Activated T-cell treated with anti-CD3 and anti-CD28 coated beads, Interleukin-2, amount 50 U/mL, for 4 hours (primary cell): ENCODE data around the gene PNMA6E. TPM values are rescaled to one million over a fixed set of nuclear protein-coding genes. Genes with fewer than 3 reads are reported as not detected.

ENCODE experiments used
- ATAC-seq, 2 donors: fragments of 200-7000 bp; cut with Tn5 transposase; one replicate each; pipeline ENCODE4 v1.10.0; 2021
- DNase-seq: peaks from one replicate; pipeline ENCODE4 v3.0.0-alpha.2; 2020
- H3K27me3 Mint-ChIP-seq: one replicate; pipeline ENCODE4 v1.8.0; 2021; ENCODE audit warnings: low read depth, mixed read lengths
- H3K36me3 Mint-ChIP-seq: one replicate; pipeline ENCODE4 v1.8.0; 2022; ENCODE audit warnings: mixed read lengths; ENCODE audit not compliant: insufficient read depth
- H3K4me1 Mint-ChIP-seq: one replicate; pipeline ENCODE4 v1.8.0; 2021; ENCODE audit warnings: low read depth, mixed read lengths
- H3K4me3 Mint-ChIP-seq: one replicate; pipeline ENCODE4 v1.8.0; 2021; ENCODE audit warnings: mild to moderate bottlenecking, moderate library complexity, mixed read lengths
- H3K9me3 Mint-ChIP-seq: one replicate; pipeline ENCODE4 v1.8.0; 2021; ENCODE audit warnings: mixed read lengths
- total RNA-seq, 3 donors: library from RNA; stranded (reverse); gene quantifications; one replicate each; pipeline ENCODE4 v1.2.1, GENCODE V29; 2021

The PNMA6E gene
- total RNA-seq, 3 donors from 2014 or later, result not detected

GRCh38 chrX:153375571-153375970, 25.6 kb downstream of the PNMA6E start:
- DNase-seq, result no peak
- Mint-ChIP-seq H3K9me3 (no peaks in the 10 kb centered on the region), H3K36me3 (no peaks in the 10 kb centered on the region), H3K4me3 (no peak overlapping the region), H3K27me3 (peaks cover 3% of the 10 kb centered on the region), H3K4me1 (peaks cover 1% of the 10 kb centered on the region)
- ATAC-seq, result no peak

GRCh38 chrX:153374426-153374825, 26.7 kb downstream of the PNMA6E start:
- H3K9me3 Mint-ChIP-seq, result no peaks in the 10 kb centered on the region
- ATAC-seq (no peak), DNase-seq (no peak)
- H3K36me3 Mint-ChIP-seq, result no peaks in the 10 kb centered on the region
- H3K4me1 Mint-ChIP-seq, result peaks cover 2% of the 10 kb centered on the region
- H3K4me3 Mint-ChIP-seq, result no peak overlapping the region
- peaks cover 3% of the 10 kb centered on the region for H3K27me3 Mint-ChIP-seq

- DNase-seq (no peak), ATAC-seq (no peak)
- H3K27me3 Mint-ChIP-seq, result peaks cover 3% of the 10 kb centered on the region
- H3K9me3 Mint-ChIP-seq, result no peaks in the 10 kb centered on the region
- H3K4me1 Mint-ChIP-seq, result peaks cover 2% of the 10 kb centered on the region
- no peak overlapping the region for H3K4me3 Mint-ChIP-seq
- no peaks in the 10 kb centered on the region for H3K36me3 Mint-ChIP-seq
Observed at GRCh38 chrX:153372949-153373348, 28.2 kb downstream of the PNMA6E start.

GRCh38 chrX:153371256-153371655, 29.9 kb downstream of the PNMA6E start:
- no peaks in the 10 kb centered on the region for H3K36me3 Mint-ChIP-seq
- no peak overlapping the region for H3K4me3 Mint-ChIP-seq
- H3K9me3 Mint-ChIP-seq, result no peaks in the 10 kb centered on the region
- ATAC-seq, result no peak
- H3K4me1 Mint-ChIP-seq, result peaks cover 2% of the 10 kb centered on the region
- DNase-seq, result no peak
- H3K27me3 Mint-ChIP-seq, result peaks cover 3% of the 10 kb centered on the region

- no peaks in the 10 kb centered on the region for H3K9me3 Mint-ChIP-seq
- H3K36me3 Mint-ChIP-seq, result no peaks in the 10 kb centered on the region
- peaks cover 2% of the 10 kb centered on the region for H3K4me1 Mint-ChIP-seq
- no peak for DNase-seq
- H3K4me3 Mint-ChIP-seq, result no peak overlapping the region
- no peak for ATAC-seq
- peaks cover 3% of the 10 kb centered on the region for H3K27me3 Mint-ChIP-seq
Observed at GRCh38 chrX:153370293-153371055, 30.7 kb downstream of the PNMA6E start.

GRCh38 chrX:153366878-153367538, 34.1 kb downstream of the PNMA6E start:
- Mint-ChIP-seq H3K27me3 (peaks cover 3% of the 10 kb centered on the region), H3K9me3 (no peaks in the 10 kb centered on the region), H3K36me3 (no peaks in the 10 kb centered on the region), H3K4me1 (peaks cover 2% of the 10 kb centered on the region), H3K4me3 (no peak overlapping the region)
- ATAC-seq (no peak), DNase-seq (no peak)

GRCh38 chrX:153366119-153366518, 35.0 kb downstream of the PNMA6E start:
- Mint-ChIP-seq H3K36me3 (no peaks in the 10 kb centered on the region), H3K4me1 (peaks cover 2% of the 10 kb centered on the region), H3K4me3 (no peak overlapping the region), H3K9me3 (no peaks in the 10 kb centered on the region), H3K27me3 (no peaks in the 10 kb centered on the region)
- ATAC-seq (no peak), DNase-seq (no peak)

- ATAC-seq (no peak), DNase-seq (no peak)
- no peaks in the 10 kb centered on the region for H3K9me3 Mint-ChIP-seq
- H3K4me1 Mint-ChIP-seq, result peaks cover 2% of the 10 kb centered on the region
- H3K36me3 Mint-ChIP-seq, result no peaks in the 10 kb centered on the region
- H3K4me3 Mint-ChIP-seq, result no peak overlapping the region
- H3K27me3 Mint-ChIP-seq, result no peaks in the 10 kb centered on the region
Observed at GRCh38 chrX:153365670-153366069, 35.5 kb downstream of the PNMA6E start.

GRCh38 chrX:153361781-153362397, 39.3 kb downstream of the PNMA6E start:
- no peaks in the 10 kb centered on the region for H3K9me3 Mint-ChIP-seq
- H3K4me3 Mint-ChIP-seq, result no peak overlapping the region
- DNase-seq (no peak), ATAC-seq (no peak)
- H3K4me1 Mint-ChIP-seq, result no peaks in the 10 kb centered on the region
- H3K27me3 Mint-ChIP-seq, result no peaks in the 10 kb centered on the region
- H3K36me3 Mint-ChIP-seq, result no peaks in the 10 kb centered on the region

- H3K36me3 Mint-ChIP-seq, result no peaks in the 10 kb centered on the region
- H3K4me3 Mint-ChIP-seq, result no peak overlapping the region
- H3K27me3 Mint-ChIP-seq, result no peaks in the 10 kb centered on the region
- DNase-seq (no peak), ATAC-seq (no peak)
- H3K4me1 Mint-ChIP-seq, result no peaks in the 10 kb centered on the region
- H3K9me3 Mint-ChIP-seq, result no peaks in the 10 kb centered on the region
Observed at GRCh38 chrX:153357877-153358276, 43.3 kb downstream of the PNMA6E start.

- Mint-ChIP-seq H3K4me3 (no peak overlapping the region), H3K9me3 (no peaks in the 10 kb centered on the region), H3K36me3 (peaks cover 10% of the 10 kb centered on the region), H3K27me3 (no peaks in the 10 kb centered on the region), H3K4me1 (no peaks in the 10 kb centered on the region)
- DNase-seq, result no peak
- ATAC-seq, result no peak
Observed at GRCh38 chrX:153353416-153353815, 47.7 kb downstream of the PNMA6E start.

- H3K9me3 Mint-ChIP-seq, result no peaks in the 10 kb centered on the region
- H3K36me3 Mint-ChIP-seq, result peaks cover 12% of the 10 kb centered on the region
- ATAC-seq (no peak), DNase-seq (no peak)
- no peaks in the 10 kb centered on the region for H3K4me1 Mint-ChIP-seq
- no peaks in the 10 kb centered on the region for H3K27me3 Mint-ChIP-seq
- H3K4me3 Mint-ChIP-seq, result no peak overlapping the region
Observed at GRCh38 chrX:153352858-153353257, 48.3 kb downstream of the PNMA6E start.

GRCh38 chrX:153351981-153352380, 49.2 kb downstream of the PNMA6E start:
- ATAC-seq (no peak), DNase-seq (no peak)
- Mint-ChIP-seq H3K4me3 (no peak overlapping the region), H3K27me3 (no peaks in the 10 kb centered on the region), H3K9me3 (no peaks in the 10 kb centered on the region), H3K4me1 (no peaks in the 10 kb centered on the region), H3K36me3 (peaks cover 18% of the 10 kb centered on the region)

- DNase-seq, result no peak
- H3K4me1 Mint-ChIP-seq, result no peaks in the 10 kb centered on the region
- ATAC-seq, result no peak
- H3K9me3 Mint-ChIP-seq, result no peaks in the 10 kb centered on the region
- H3K36me3 Mint-ChIP-seq, result peaks cover 31% of the 10 kb centered on the region
- H3K4me3 Mint-ChIP-seq, result no peak overlapping the region
- no peaks in the 10 kb centered on the region for H3K27me3 Mint-ChIP-seq
Observed at GRCh38 chrX:153349952-153350351, 51.2 kb downstream of the PNMA6E start.

GRCh38 chrX:153348421-153348820, 52.7 kb downstream of the PNMA6E start:
- Mint-ChIP-seq H3K4me3 (no peak overlapping the region), H3K27me3 (no peaks in the 10 kb centered on the region), H3K36me3 (peaks cover 33% of the 10 kb centered on the region), H3K4me1 (peaks cover 9% of the 10 kb centered on the region), H3K9me3 (no peaks in the 10 kb centered on the region)
- DNase-seq, result no peak
- no peak for ATAC-seq
